ENCODE data around the gene PPP2R3C.

GRCh38 chr14:35154016-35154415 lies 32.2 kb upstream of the PPP2R3C start:
- TF ChIP-seq EZH2phosphoT487 (IDR thresholded peaks at IDR 0.05; ENCODE audit: insufficient read depth, low read depth) = no peak
- TF ChIP-seq EZH2 (IDR thresholded peaks at IDR 0.05; ENCODE audit: insufficient read depth, poor library complexity, severe bottlenecking) = no peak
